ENCODE measurements around the gene SH2D1A.

DNA sequence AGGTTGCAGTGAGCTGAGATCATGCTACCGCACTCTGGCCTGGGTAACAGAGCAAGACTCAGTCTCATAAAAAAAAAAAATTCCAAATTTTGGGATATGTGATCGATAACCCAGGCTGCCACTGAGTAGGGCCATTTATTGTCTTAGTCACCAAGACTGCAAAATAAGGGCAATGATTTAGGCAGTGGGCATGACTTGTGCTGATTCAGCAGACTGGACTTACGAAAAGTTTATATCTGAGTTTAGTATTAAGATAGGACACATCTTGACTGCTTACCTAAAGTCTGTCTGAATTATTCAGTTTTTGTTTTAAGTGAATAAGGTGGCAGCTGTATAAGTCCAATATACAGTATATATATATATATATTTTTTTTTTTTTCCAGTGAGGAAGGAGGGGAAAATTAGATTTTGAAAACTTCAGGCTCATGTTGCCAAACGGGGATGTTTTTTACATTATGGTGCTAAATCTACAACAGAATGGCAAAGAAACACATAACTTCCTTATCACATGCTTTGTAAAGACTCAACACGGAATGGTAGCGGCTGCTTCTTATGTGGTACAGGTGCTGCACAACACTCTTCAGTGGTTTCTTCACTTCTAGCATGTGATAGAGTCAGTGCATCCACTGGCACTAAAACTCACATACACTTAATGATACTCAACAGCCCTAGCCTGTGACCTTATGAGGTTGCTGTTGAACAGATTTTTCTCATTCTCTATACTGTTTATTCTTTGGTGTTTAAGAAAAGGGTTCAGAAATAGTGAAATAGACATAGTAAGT, 7.4 kb upstream of the SH2D1A start:
- TF ChIP-seq, protein P1, sequence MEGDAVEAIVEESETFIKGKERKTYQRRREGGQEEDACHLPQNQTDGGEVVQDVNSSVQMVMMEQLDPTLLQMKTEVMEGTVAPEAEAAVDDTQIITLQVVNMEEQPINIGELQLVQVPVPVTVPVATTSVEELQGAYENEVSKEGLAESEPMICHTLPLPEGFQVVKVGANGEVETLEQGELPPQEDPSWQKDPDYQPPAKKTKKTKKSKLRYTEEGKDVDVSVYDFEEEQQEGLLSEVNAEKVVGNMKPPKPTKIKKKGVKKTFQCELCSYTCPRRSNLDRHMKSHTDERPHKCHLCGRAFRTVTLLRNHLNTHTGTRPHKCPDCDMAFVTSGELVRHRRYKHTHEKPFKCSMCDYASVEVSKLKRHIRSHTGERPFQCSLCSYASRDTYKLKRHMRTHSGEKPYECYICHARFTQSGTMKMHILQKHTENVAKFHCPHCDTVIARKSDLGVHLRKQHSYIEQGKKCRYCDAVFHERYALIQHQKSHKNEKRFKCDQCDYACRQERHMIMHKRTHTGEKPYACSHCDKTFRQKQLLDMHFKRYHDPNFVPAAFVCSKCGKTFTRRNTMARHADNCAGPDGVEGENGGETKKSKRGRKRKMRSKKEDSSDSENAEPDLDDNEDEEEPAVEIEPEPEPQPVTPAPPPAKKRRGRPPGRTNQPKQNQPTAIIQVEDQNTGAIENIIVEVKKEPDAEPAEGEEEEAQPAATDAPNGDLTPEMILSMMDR (IDR thresholded peaks at IDR 0.05), result no peak
- no peak for TF ChIP-seq ZFX (IDR thresholded peaks at IDR 0.05; ENCODE audit: borderline replicate concordance)
